Hematopoietic multipotent progenitor cell treated with erythropoietin and hydrocortisone succinate and interleukin-3 and kit ligand, for 4 days (in vitro differentiated cells): ENCODE results near the gene RAMP3.
A peak's percentile ranks its signal among the peaks of the same experiment; 100 is the strongest.
"Not testable (repeated sequence)": the region's sequence is repeated elsewhere in the genome, so short reads cannot be mapped to it uniquely, and the experiment has no call there.

Source experiments
- DNase-seq: peaks from one replicate; pipeline ENCODE4 v3.0.0-alpha.2; 2015

Gene RAMP3

GRCh38 chr7:45158471-45158870 is 880 bp downstream of the RAMP3 start:
- no peak for DNase-seq

- DNase-seq: no peak
Observed at GRCh38 chr7:45159296-45159695, 1.7 kb downstream of the RAMP3 start.

DNA sequence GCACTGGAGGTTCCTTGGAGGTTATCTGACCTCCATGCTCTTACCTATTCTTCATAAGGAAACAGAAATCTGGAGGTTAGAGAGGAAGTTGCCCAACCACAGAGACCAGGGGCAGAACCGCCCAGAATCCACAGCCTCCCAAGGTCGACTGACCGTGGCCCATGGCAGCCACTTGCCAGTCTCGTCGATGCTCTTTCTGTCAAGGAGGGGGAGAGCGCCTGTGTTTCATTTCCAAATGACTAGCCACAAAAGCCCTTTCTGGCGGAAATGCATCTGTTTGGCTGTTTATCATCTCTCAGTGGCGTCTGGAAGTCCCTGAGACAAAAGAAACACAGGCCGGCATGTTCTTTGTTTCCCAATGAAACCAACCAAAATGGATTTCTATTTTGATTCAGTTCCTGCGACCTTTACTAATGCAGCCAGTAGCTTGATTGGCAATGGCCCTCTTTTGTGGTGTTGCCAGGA is 2.9 kb downstream of the RAMP3 start:
- peak; percentile 22 for DNase-seq

GRCh38 chr7:45161138-45161537 is 3.5 kb downstream of the RAMP3 start:
- no peak for DNase-seq

DNA sequence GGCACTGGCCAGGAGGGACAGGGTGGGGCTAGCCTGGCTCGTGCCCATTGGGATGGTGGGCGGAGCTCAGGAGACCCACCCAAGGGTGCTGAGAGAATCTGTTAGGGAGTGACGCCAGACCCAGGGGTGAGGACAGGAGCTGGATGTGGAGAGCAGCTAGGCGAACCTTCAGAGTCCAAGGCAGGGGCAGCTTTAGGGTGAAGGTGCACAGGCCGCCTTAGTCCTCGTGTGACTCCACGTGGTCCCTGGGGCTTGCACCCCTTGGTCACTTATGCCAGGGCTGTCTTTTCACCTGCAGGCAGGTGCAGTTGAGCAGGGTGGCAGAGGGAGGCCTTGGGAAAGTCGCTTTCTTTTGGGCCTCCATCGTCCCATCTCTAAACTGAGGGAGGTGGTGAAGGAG is 4.3 kb downstream of the RAMP3 start:
- no peak for DNase-seq

DNA sequence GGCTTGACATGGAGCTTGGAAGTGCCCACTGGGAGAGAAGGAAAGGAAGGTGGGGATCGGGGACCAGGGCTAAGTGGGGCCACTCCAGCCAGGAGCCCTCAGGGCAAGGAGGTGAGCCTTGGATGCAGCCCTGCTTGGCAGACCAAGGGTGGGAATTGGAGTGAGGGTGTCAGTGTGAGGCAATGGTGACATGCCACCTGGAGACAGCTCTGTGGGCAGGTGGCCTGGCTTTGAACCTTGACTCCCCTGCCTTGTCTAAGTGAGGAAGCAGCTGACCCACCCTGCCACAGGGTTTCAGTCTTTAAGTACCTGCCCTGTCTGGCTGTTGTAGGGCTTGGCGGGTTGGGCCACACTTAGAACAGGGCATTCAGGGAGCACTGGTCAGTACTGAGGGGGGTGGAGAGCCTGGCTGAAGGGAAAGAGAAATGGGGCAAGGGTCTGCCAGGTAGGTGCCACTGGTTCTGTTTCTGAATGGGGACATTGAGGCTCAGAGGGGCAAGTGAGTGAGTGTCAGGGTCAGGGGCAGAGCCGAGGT is 4.8 kb downstream of the RAMP3 start:
- DNase-seq: no peak

GRCh38 chr7:45162943-45163691 is 5.5 kb downstream of the RAMP3 start:
- DNase-seq: no peak

DNA sequence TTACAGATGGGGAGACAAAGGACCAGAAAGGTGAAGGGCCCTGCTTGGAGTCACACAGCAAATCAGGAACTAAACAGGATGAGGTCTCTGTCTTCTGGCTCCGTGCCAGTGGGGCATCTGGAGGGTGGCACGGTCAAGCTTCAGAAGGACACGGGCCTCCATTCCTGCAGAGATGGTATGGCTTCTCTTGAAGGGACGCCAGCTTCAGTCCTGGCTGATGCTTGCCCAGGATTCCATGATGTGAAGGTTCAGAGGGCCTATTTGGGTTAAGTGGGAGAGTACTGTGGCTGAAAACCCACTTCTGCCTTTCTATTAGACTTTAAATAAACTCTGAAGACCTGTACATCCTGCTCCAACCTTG is 6.1 kb downstream of the RAMP3 start:
- no peak for DNase-seq

DNA sequence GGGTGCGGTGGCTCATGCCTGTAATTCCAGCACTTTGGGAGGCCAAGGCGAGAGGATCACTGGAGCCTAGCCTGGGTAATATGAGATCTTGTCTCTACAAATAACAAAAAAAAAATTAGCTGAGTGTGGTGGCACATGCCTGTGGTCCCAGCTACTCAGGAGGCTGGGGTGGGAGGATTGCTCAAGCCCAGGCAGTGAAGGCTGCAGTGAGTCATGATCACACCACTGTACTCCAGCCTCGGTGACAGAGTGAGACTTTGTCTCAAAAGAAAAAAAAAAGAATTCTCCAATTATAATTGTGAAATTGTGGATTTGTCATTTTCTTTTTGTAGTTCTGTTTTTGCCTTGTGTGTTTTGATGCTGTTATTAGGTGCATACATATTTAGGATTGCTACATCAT is 6.7 kb downstream of the RAMP3 start:
- not testable (repeated sequence) for DNase-seq

DNA sequence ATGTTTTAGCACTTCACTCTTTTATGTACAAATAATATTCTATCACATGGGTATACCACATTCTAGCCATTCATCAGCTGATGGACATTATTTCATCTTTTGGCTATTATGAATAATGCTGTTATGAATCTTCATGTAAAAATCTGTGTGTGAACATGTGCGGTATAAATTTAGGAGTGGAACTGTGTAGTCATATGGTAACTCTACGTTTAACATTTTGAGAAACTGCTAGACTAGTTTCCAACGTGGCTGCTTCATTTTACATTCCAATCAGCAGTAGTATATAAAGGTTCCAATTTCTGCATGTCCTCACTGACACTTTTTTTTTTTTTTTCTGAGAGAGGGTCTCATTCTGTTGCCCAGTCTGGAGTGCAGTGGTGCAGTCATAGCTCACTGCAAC is 8.3 kb downstream of the RAMP3 start:
- no peak for DNase-seq

DNA sequence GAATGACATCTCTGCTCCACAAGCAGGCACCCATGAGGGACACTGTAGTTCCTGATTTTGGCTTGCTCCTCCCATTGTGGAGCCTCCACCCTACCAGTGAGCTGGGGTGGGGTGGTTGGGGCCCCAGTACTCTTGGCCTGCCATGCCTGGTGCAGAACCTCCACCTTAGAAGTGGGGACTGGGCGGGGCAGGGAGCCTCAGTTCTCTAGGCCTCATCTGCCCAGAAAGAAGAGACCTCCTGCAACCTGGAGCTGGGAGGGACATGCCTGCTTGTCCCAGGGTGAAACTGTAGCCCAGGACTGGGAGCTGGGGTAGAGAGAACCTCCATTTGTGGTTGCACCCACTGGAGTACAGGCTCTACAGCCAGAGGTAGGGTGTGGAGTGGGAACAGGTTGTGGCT is 14.4 kb downstream of the RAMP3 start:
- DNase-seq: no peak

DNA sequence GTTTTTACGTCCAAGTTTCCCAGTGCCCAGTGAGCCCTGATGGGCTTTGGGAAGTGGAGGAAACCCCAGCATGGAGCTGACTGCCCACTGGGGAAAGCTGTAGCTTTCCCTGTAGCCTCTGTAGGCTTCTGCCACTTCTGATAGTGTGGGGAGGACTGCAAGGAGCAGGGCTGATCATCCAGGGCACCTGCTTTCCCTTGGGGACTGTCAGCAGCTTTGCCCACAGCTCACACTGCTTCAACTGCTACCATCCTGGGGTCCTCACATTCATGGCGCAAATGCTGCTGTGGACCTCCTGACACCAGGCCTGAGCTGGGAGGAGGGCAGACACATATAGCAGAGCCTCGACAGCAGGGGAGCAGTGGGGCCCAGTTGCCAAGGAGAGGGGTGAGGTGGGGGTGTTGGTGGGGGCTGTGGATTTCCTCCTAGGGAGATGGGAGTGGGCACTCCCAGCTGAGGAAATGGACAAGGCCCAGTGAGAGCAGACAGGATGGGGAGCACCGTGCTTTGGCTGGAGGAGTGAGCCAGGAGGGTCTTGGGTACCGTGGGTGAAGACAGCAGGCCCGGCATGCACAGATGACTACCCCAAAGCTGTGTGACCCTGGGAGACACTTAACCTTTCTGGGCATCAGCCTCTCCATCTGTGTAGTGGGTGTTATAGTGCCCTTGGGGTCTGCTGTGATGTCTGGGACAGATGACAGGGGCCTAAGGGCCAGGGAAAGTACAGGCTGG is 16.2 kb downstream of the RAMP3 start:
- DNase-seq: no peak

DNA sequence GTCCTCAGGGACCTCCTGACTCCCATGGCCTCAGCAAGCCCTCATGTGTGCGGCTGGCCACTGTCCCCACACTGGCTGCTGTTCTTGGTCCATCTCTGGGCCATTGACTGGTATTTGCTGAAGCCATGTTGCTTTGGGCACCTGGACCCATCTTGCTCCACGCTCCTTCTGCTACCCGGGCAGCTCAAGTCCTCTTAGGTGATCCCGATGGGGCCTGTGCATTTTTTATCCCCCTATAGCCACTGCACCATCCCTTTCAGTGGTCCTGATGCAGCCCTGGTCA is 16.7 kb downstream of the RAMP3 start:
- no peak for DNase-seq

- no peak for DNase-seq
Observed at GRCh38 chr7:45174966-45175765, 17.6 kb downstream of the RAMP3 start.

GRCh38 chr7:45176091-45176490 is 18.5 kb downstream of the RAMP3 start:
- DNase-seq: no peak

DNA sequence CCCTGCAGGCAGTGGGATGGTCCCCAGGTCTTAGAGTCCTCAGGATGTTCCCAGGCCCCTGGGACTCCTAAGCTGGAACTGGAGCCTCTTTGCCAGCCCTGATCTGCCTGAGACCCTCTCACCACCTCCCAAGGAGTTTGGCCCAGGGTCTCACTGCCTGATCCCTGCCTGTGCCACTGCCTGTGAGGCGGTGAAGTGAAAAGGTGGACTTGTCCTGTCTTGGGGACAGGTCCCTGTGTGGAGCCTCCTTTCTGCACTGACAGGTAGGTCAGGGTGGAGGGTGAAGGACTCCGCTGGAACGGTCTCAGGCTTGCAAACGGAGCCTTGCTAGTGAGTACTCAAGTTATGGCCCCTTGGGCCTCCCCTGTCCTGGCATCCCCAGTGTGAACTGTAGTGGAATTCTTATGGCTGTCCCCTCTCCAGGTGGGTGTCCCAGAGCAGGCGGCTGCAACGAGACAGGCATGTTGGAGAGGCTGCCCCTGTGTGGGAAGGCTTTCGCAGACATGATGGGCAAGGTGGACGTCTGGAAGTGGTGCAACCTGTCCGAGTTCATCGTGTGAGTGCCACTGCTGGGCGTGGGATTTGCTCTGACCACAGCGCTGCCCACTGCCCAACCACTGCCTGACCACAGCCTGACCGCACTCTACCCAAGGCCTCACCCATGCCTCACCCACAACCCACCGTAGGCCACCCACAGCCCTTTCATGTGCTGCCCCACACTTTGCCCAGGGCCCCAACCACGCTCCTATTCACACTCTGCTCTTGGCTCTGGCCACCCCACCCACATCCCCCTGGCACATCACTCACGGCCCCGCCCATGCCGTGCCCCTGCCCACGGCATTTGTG is 19.5 kb downstream of the RAMP3 start:
- no peak for DNase-seq

- DNase-seq: no peak
Observed at GRCh38 chr7:45177801-45178200, 20.2 kb downstream of the RAMP3 start.

DNA sequence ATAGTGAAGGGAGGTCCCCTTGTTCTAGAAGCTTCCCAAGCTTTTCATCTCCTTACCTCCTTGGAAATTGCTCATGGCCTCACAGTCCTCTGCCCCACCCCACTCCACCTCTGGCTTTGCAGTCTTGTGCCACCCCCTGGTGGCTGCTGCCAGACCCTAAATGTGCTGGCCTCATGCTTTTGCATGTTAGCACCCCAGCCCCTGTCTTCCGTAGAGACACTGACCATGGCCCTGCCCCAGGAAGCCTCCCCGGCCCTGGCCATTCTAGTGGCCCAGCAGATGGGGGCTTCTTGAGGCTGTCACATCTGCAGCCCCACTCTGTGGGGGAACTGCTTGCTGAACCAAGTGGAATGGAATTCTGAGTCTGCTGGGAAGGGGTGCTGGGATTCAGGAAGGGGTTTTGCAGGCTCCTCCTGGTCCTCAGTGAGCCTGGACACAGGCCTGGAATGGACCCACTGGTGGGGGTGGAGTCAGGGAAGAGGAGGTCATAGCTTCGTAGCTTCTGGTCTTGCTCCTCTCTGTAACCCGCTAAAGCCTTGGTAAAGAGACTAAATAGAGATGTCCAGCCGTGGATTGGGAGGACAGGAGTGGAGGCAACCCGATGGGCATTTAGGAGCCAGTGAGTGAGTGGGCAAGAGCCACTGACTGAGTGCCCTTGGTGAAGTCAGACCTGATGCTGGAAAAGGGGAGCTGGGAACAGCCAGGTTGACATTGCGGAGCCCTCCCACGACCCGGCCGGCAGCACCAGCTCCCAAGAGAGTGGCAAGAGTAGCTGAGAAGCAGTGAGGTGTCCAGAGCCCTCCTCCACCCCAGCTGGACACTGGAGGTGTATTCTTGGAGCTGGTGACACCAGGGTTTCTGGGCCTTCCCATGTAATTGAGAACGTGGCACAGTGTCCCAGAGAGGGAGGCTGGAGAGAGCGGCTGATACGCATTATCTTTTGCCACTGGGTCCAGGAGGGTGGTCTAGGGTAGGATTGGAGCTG is 20.9 kb downstream of the RAMP3 start:
- peak; percentile 66 for DNase-seq

GRCh38 chr7:45179666-45180065 is 22.1 kb downstream of the RAMP3 start:
- no peak for DNase-seq

DNA sequence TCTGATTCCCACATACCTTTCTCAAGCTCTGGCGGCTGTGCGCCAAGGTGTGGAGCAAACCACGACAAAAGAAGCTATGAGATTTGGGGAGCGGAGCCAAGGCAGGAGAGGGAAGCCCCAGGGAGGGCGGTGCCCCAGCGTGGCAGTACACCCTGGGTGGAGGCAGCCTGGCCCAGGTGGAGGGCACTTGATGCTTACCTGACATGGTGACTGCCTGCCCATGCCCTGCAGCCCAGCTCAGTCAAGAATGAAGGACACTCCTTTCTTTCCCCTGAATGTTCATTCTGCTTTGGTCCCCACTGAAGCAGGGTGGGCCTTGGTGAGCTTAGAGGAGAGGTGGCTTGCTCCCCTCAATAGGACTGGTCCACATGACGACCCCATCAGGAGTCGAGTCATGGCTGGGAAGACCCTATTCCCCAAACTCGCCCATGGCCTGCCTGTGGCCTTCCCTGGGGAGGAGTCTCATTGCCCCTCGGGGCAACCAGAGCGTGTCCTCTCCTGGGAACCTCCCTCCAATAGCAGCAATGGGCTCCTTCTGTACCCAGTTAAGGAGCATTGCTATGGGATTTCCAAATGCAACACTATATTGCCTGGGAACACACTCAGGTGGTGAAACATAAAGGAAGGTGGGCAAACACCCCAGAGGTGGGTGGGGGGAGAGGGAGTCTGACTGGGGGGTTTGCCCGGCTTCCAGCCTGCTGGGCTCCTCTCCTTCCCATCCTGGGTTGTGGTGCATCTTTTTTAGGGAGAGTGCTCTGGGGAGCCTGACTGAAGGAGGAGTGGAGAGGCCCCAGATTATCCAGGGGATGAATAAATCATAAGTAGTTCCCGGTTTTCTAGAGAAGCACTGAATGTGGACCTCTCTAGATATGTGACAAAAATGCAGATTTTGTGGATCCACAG is 22.7 kb downstream of the RAMP3 start:
- DNase-seq: no peak
